Astrocyte (in vitro differentiated cells and primary cell): Measurements from ENCODE around the gene IGF1. TPM values are rescaled to one million over a fixed set of nuclear protein-coding genes. Genes with fewer than 3 reads are reported as not detected.

Source experiments
- DNase-seq: peaks from one replicate; pipeline ENCODE4 v3.0.0-alpha.2; 2010; ENCODE audit warnings: low read depth
- FAIRE-seq: peaks from 2 replicates; lab custom pipeline; 2011; peaks lifted over from hg19 to GRCh38; lab: Jason Lieb, UNC
- H2AFZ ChIP-seq: 2 replicates; pipeline ENCODE4 v1.6.0; 2012; ENCODE audit warnings: low read depth, low read length, inconsistent platforms
- H3K27ac ChIP-seq: 2 replicates; pipeline ENCODE4 v1.5.1; 2011; ENCODE audit warnings: low read depth, low read length, inconsistent platforms
- H3K27me3 ChIP-seq: 2 replicates; pipeline ENCODE4 v1.6.0; 2011; ENCODE audit warnings: low read length, inconsistent platforms; ENCODE audit not compliant: insufficient read depth
- H3K36me3 ChIP-seq: 2 replicates; pipeline ENCODE4 v1.5.1; 2011; ENCODE audit warnings: low read length, inconsistent platforms; ENCODE audit not compliant: insufficient read depth
- H3K4me1 ChIP-seq: 2 replicates; pipeline ENCODE4 v1.5.1; 2011; ENCODE audit warnings: low read length, inconsistent platforms; ENCODE audit not compliant: insufficient read depth
- H3K4me2 ChIP-seq: 2 replicates; pipeline ENCODE4 v1.6.0; 2012; ENCODE audit warnings: low read length, inconsistent platforms
- H3K4me3 ChIP-seq: 2 replicates; pipeline ENCODE4 v1.5.1; 2011; ENCODE audit warnings: low read depth, mild to moderate bottlenecking, low read length, inconsistent platforms; ENCODE audit not compliant: insufficient read depth
- H3K79me2 ChIP-seq: 2 replicates; pipeline ENCODE4 v1.6.0; 2012; ENCODE audit warnings: mild to moderate bottlenecking, low read length, inconsistent platforms; ENCODE audit not compliant: insufficient read depth
- H3K9ac ChIP-seq: 2 replicates; pipeline ENCODE4 v1.6.0; 2012; ENCODE audit warnings: mild to moderate bottlenecking, low read length, inconsistent platforms
- H3K9me3 ChIP-seq: 2 replicates; pipeline ENCODE4 v1.5.1; 2012; ENCODE audit warnings: low read depth, mild to moderate bottlenecking, low read length, inconsistent platforms; ENCODE audit not compliant: insufficient read depth
- H4K20me1 ChIP-seq: 2 replicates; pipeline ENCODE4 v1.6.0; 2012; ENCODE audit warnings: low read length, inconsistent platforms; ENCODE audit not compliant: insufficient read depth
- H3K27ac Mint-ChIP-seq: one replicate; pipeline ENCODE4 v1.8.0; 2021; ENCODE audit warnings: mild to moderate bottlenecking, mixed read lengths; ENCODE audit not compliant: unreplicated experiment
- H3K27me3 Mint-ChIP-seq: one replicate; pipeline ENCODE4 v1.8.0; 2021; ENCODE audit warnings: low read depth, mixed read lengths; ENCODE audit not compliant: unreplicated experiment
- H3K36me3 Mint-ChIP-seq: one replicate; pipeline ENCODE4 v1.8.0; 2021; ENCODE audit warnings: low read depth, mixed read lengths; ENCODE audit not compliant: unreplicated experiment
- H3K4me1 Mint-ChIP-seq: one replicate; pipeline ENCODE4 v1.8.0; 2021; ENCODE audit warnings: low read depth, mixed read lengths; ENCODE audit not compliant: unreplicated experiment
- H3K4me3 Mint-ChIP-seq: one replicate; pipeline ENCODE4 v1.8.0; 2021; ENCODE audit warnings: mild to moderate bottlenecking, moderate library complexity, mixed read lengths; ENCODE audit not compliant: unreplicated experiment
- H3K9me3 Mint-ChIP-seq: one replicate; pipeline ENCODE4 v1.8.0; 2021; ENCODE audit warnings: mild to moderate bottlenecking, mixed read lengths; ENCODE audit not compliant: unreplicated experiment
- CTCF ChIP-seq: IDR thresholded peaks from 2 replicates; pipeline ENCODE4 v1.5.1; 2011; ENCODE audit warnings: low read depth, mild to moderate bottlenecking, inconsistent platforms, low read length, moderate library complexity; ENCODE audit not compliant: insufficient read depth
- EZH2 ChIP-seq: IDR thresholded peaks from 2 replicates; pipeline ENCODE4 v1.6.1; 2012; ENCODE audit warnings: mild to moderate bottlenecking, low read length, inconsistent platforms; ENCODE audit not compliant: insufficient read depth
- total RNA-seq: library from RNA; stranded (reverse); gene quantifications from 2 replicates; pipeline ENCODE4 v1.2.1, GENCODE V29; 2021

IGF1 gene
- total RNA-seq, 1 donor from 2014 or later = 1.9 TPM

- Histone ChIP-seq H3K27me3 (no peaks in the 10 kb centered on the region), H3K9ac (no peak overlapping the region), H2AFZ (no peak overlapping the region), H3K4me2 (no peak overlapping the region), H3K4me1 (no peaks in the 10 kb centered on the region), H4K20me1 (no peaks in the 10 kb centered on the region), H3K4me3 (no peak overlapping the region), H3K9me3 (no peaks in the 10 kb centered on the region), H3K79me2 (no peaks in the 10 kb centered on the region), H3K27ac (no peak overlapping the region), H3K36me3 (no peaks in the 10 kb centered on the region)
- Mint-ChIP-seq H3K9me3 (peaks cover 4% of the 10 kb centered on the region), H3K36me3 (no peaks in the 10 kb centered on the region), H3K4me3 (no peak overlapping the region), H3K27me3 (peaks cover 7% of the 10 kb centered on the region), H3K4me1 (no peaks in the 10 kb centered on the region), H3K27ac (no peak overlapping the region)
- no peak for DNase-seq
- TF ChIP-seq EZH2 (no peak), CTCF (no peak)
- FAIRE-seq = no peak
Measured at GRCh38 chr12:102518871-102519270, 38.5 kb upstream of the IGF1 start.

- Mint-ChIP-seq H3K9me3 (peaks cover 4% of the 10 kb centered on the region), H3K27ac (no peak overlapping the region), H3K4me3 (no peak overlapping the region), H3K36me3 (no peaks in the 10 kb centered on the region), H3K4me1 (no peaks in the 10 kb centered on the region), H3K27me3 (peaks cover 9% of the 10 kb centered on the region)
- DNase-seq = no peak
- Histone ChIP-seq H3K9me3 (no peaks in the 10 kb centered on the region), H3K4me2 (no peak overlapping the region), H3K4me3 (no peak overlapping the region), H3K4me1 (no peaks in the 10 kb centered on the region), H3K9ac (no peak overlapping the region), H2AFZ (no peak overlapping the region), H3K79me2 (no peaks in the 10 kb centered on the region), H3K36me3 (no peaks in the 10 kb centered on the region), H4K20me1 (no peaks in the 10 kb centered on the region), H3K27me3 (no peaks in the 10 kb centered on the region), H3K27ac (no peak overlapping the region)
- FAIRE-seq = no peak
- no peak for TF ChIP-seq CTCF
- no peak for TF ChIP-seq EZH2
Measured at GRCh38 chr12:102514696-102515095, 34.3 kb upstream of the IGF1 start.

- Mint-ChIP-seq H3K27me3 (peaks cover 6% of the 10 kb centered on the region), H3K36me3 (no peaks in the 10 kb centered on the region), H3K9me3 (peaks cover 2% of the 10 kb centered on the region), H3K4me1 (no peaks in the 10 kb centered on the region), H3K4me3 (no peak overlapping the region), H3K27ac (no peak overlapping the region)
- no peak for TF ChIP-seq CTCF
- no peak for TF ChIP-seq EZH2
- no peak overlapping the region for H2AFZ ChIP-seq
- H3K9ac ChIP-seq = no peak overlapping the region
- no peak overlapping the region for H3K4me3 ChIP-seq
- H4K20me1 ChIP-seq = no peaks in the 10 kb centered on the region
- DNase-seq (no peak), FAIRE-seq (no peak)
- H3K36me3 ChIP-seq = no peaks in the 10 kb centered on the region
- no peak overlapping the region for H3K4me2 ChIP-seq
- no peaks in the 10 kb centered on the region for H3K27me3 ChIP-seq
- no peaks in the 10 kb centered on the region for H3K79me2 ChIP-seq
- no peaks in the 10 kb centered on the region for H3K4me1 ChIP-seq
- no peaks in the 10 kb centered on the region for H3K9me3 ChIP-seq
- H3K27ac ChIP-seq = no peak overlapping the region
Measured at GRCh38 chr12:102513739-102514138, 33.4 kb upstream of the IGF1 start.
